Caco-2 (cell line): ENCODE measurements around the gene CREB3L1. TPM values are rescaled to one million over a fixed set of nuclear protein-coding genes. Genes with fewer than 3 reads are reported as not detected.
A peak's percentile ranks its signal among the peaks of the same experiment; 100 is the strongest.

Experiments used
- BruUV-seq: library from RNA; stranded (reverse); fragments of 400-500 nt; replicated peaks from 2 replicates; lab custom pipeline; 2021; lab: Mats Ljungman, UMichigan
- CTCF ChIA-PET: fragments of 300-600 bp; sonication (Branson Sonifier 250); formaldehyde crosslinking; loops from one replicate; lab custom pipeline; 2022; ENCODE audit warnings: antibody characterized with exemption; lab: Charles Lee
- POLR2A ChIA-PET: fragments of 300-600 bp; sonication (Branson Sonifier 250); formaldehyde crosslinking; loops from one replicate; lab custom pipeline; 2022; ENCODE audit warnings: antibody characterized with exemption; lab: Charles Lee
- DNase-seq, 2 experiments: peaks; one replicate each; pipeline versions ENCODE4 v3.0.0 to v3.0.0-alpha.2; 2020 to 2022
- H3K27me3 ChIP-seq: replicated peaks from 2 replicates; pipeline ENCODE4 v1.6.0; 2011; ENCODE audit warnings: low read length; ENCODE audit not compliant: control insufficient read depth, insufficient read depth
- H3K36me3 ChIP-seq: 2 replicates; pipeline ENCODE4 v1.5.1; 2011; ENCODE audit warnings: low read length; ENCODE audit not compliant: control insufficient read depth, insufficient read depth
- H3K4me1 ChIP-seq: fragments of 250-450 bp; sonication (Bioruptor Pico); 2 replicates; pipeline ENCODE4 v1.5.1; 2020; ENCODE audit warnings: mild to moderate bottlenecking
- H3K4me3 ChIP-seq: 2 replicates; pipeline ENCODE4 v1.5.1; 2011; ENCODE audit warnings: low read depth, mild to moderate bottlenecking, control low read depth, low read length
- H3K9me3 ChIP-seq: fragments of 250-450 bp; sonication (Bioruptor Pico); 2 replicates; pipeline ENCODE4 v1.5.1; 2020; ENCODE audit warnings: mild to moderate bottlenecking, moderate library complexity
- H3K27ac Mint-ChIP-seq: one replicate; pipeline ENCODE4 v1.8.0; 2022; ENCODE audit warnings: mixed read lengths; ENCODE audit not compliant: unreplicated experiment
- H3K27me3 Mint-ChIP-seq: one replicate; pipeline ENCODE4 v1.8.0; 2022; ENCODE audit warnings: mixed read lengths; ENCODE audit not compliant: insufficient read depth, unreplicated experiment
- H3K36me3 Mint-ChIP-seq: one replicate; pipeline ENCODE4 v1.8.0; 2022; ENCODE audit warnings: mild to moderate bottlenecking, mixed read lengths; ENCODE audit not compliant: insufficient read depth, unreplicated experiment
- H3K4me1 Mint-ChIP-seq: one replicate; pipeline ENCODE4 v1.8.0; 2022; ENCODE audit warnings: low read depth, mixed read lengths; ENCODE audit not compliant: unreplicated experiment
- H3K4me3 Mint-ChIP-seq: one replicate; pipeline ENCODE4 v1.8.0; 2022; ENCODE audit warnings: mild to moderate bottlenecking, moderate library complexity, mixed read lengths; ENCODE audit not compliant: unreplicated experiment
- H3K9me3 Mint-ChIP-seq: one replicate; pipeline ENCODE4 v1.8.0; 2022; ENCODE audit warnings: mixed read lengths; ENCODE audit not compliant: unreplicated experiment
- CTCF ChIP-seq, 2 experiments: fragments of 200-600 bp in 1 of 2; IDR thresholded peaks; 1 replicate in 1 of 2; 2 replicates in 1 of 2; pipeline versions ENCODE4 v1.5.1 to v1.8.0; 2011 to 2022; ENCODE audit warnings: antibody characterized with exemption in 1 of 2, control low read depth in 1 of 2, inconsistent platforms in 1 of 2, low read depth in 1 of 2, low read length in 1 of 2, mild to moderate bottlenecking in 1 of 2, moderate library complexity in 1 of 2; ENCODE audit not compliant: insufficient read depth in 1 of 2, severe bottlenecking in 1 of 2, unreplicated experiment in 1 of 2
- intact Hi-C: fragments of 100-400 bp; cut with micrococcal nuclease; formaldehyde crosslinking; loops from one replicate; pipeline ENCODE4 v1.10.0; 2022; ENCODE audit not compliant: unreplicated experiment
- total RNA-seq: library from RNA; stranded (reverse); gene quantifications from 2 replicates; pipeline ENCODE4 v1.2.3, GENCODE V29; 2022

Gene CREB3L1
- total RNA-seq, 1 experiment from 2014 or later = 24.9 TPM

GRCh38 chr11:46331282-46331984, 54.0 kb downstream of the CREB3L1 start:
- Histone ChIP-seq H3K9me3 (no peaks in the 10 kb centered on the region), H3K4me3 (no peak overlapping the region), H3K4me1 (no peaks in the 10 kb centered on the region), H3K36me3 (no peaks in the 10 kb centered on the region), H3K27me3 (peaks cover 4% of the 10 kb centered on the region)
- H3K36me3 Mint-ChIP-seq = no peaks in the 10 kb centered on the region
- H3K4me3 Mint-ChIP-seq = peak overlapping the region; percentile 5
- no peaks in the 10 kb centered on the region for H3K9me3 Mint-ChIP-seq
- no peaks in the 10 kb centered on the region for H3K4me1 Mint-ChIP-seq
- no peak for DNase-seq
- ChIA-PET POLR2A (no interaction called here), CTCF (no interaction called here)
- intact Hi-C loops = no loop called here
- no peak for TF ChIP-seq CTCF (IDR thresholded peaks at IDR 0.05; ENCODE audit: insufficient read depth in 1 of 2, low read depth in 1 of 2, low read length in 1 of 2, severe bottlenecking in 1 of 2, unreplicated experiment in 1 of 2)
- BruUV-seq = no TSS peak
- no peak overlapping the region for H3K27ac Mint-ChIP-seq
- H3K27me3 Mint-ChIP-seq = peaks cover 20% of the 10 kb centered on the region

GRCh38 chr11:46332093-46332567, 54.7 kb downstream of the CREB3L1 start:
- no peaks in the 10 kb centered on the region for H3K9me3 Mint-ChIP-seq
- intact Hi-C loops = no loop called here
- POLR2A ChIA-PET = no interaction called here
- no peak for DNase-seq
- no peaks in the 10 kb centered on the region for H3K4me1 Mint-ChIP-seq
- H3K27me3 Mint-ChIP-seq = peaks cover 15% of the 10 kb centered on the region
- Histone ChIP-seq H3K9me3 (no peaks in the 10 kb centered on the region), H3K4me3 (peak overlapping the region; percentile 42), H3K4me1 (no peaks in the 10 kb centered on the region), H3K36me3 (no peaks in the 10 kb centered on the region), H3K27me3 (peaks cover 4% of the 10 kb centered on the region)
- peak overlapping the region; percentile 58 for H3K4me3 Mint-ChIP-seq
- CTCF ChIA-PET = interaction anchor here (1.0 kb wide), 2 partner anchors 15 to 56 kb away, joined by 3 read pairs; partner anchors contain the start of gene DGKZ
- H3K36me3 Mint-ChIP-seq = no peaks in the 10 kb centered on the region
- no peak overlapping the region for H3K27ac Mint-ChIP-seq
- no peak for TF ChIP-seq CTCF (IDR thresholded peaks at IDR 0.05; ENCODE audit: insufficient read depth in 1 of 2, low read depth in 1 of 2, low read length in 1 of 2, severe bottlenecking in 1 of 2, unreplicated experiment in 1 of 2)
- BruUV-seq = no TSS peak

- BruUV-seq = no TSS peak
- Histone ChIP-seq H3K9me3 (no peaks in the 10 kb centered on the region), H3K36me3 (no peaks in the 10 kb centered on the region), H3K4me1 (no peaks in the 10 kb centered on the region), H3K27me3 (peaks cover 4% of the 10 kb centered on the region), H3K4me3 (peak overlapping the region; percentile 42)
- CTCF ChIA-PET = interaction anchor here (0.6 to 1.0 kb wide), 3 partner anchors 14 to 488 kb away, joined by 3 to 4 read pairs (median 3); partner anchors contain the start of gene DGKZ
- Mint-ChIP-seq H3K27ac (no peak overlapping the region), H3K4me1 (no peaks in the 10 kb centered on the region), H3K4me3 (peak overlapping the region; percentile 58), H3K36me3 (no peaks in the 10 kb centered on the region), H3K9me3 (no peaks in the 10 kb centered on the region), H3K27me3 (peaks cover 15% of the 10 kb centered on the region)
- peak in 1 of 2 experiments; percentile 29 for DNase-seq
- POLR2A ChIA-PET = interaction anchor here (0.6 kb wide), 1 partner anchor 95 kb away, joined by 3 read pairs; no protein-coding TSS in a partner anchor
- TF ChIP-seq CTCF (IDR thresholded peaks at IDR 0.05; ENCODE audit: insufficient read depth in 1 of 2, low read depth in 1 of 2, low read length in 1 of 2, severe bottlenecking in 1 of 2, unreplicated experiment in 1 of 2) = no peak
- intact Hi-C loops = no loop called here
These were observed 55.3 kb downstream of the CREB3L1 start for GRCh38 chr11:46332568-46333393.
